Choroid plexus epithelial cell (primary cell): ENCODE results near the gene TCERG1L.

Experiments
- DNase-seq: peaks from one replicate; pipeline ENCODE4 v3.0.0-alpha.2; 2010; ENCODE audit warnings: low read depth
- H3K4me3 ChIP-seq: 2 replicates; pipeline ENCODE4 v1.5.1; 2011; ENCODE audit warnings: low read depth, mild to moderate bottlenecking, control low read depth, low read length, moderate library complexity
- CTCF ChIP-seq: conservative IDR thresholded peaks from 2 replicates; pipeline ENCODE4 v1.5.1; 2011; ENCODE audit warnings: low read depth, mild to moderate bottlenecking, control low read depth, inconsistent platforms, low read length, moderate library complexity

The TCERG1L gene

GRCh38 chr10:131113709-131114291 lies 197.7 kb downstream of the TCERG1L start:
- H3K4me3 ChIP-seq: no peak overlapping the region
- DNase-seq: no peak
- no peak for TF ChIP-seq CTCF

- DNase-seq: no peak
- no peak for TF ChIP-seq CTCF
- no peak overlapping the region for H3K4me3 ChIP-seq
Measured at GRCh38 chr10:131113165-131113564, 198.4 kb downstream of the TCERG1L start.

- H3K4me3 ChIP-seq: no peak overlapping the region
- no peak for TF ChIP-seq CTCF
- DNase-seq: no peak
Measured at GRCh38 chr10:131112691-131113090, 198.8 kb downstream of the TCERG1L start.

- no peak overlapping the region for H3K4me3 ChIP-seq
- no peak for DNase-seq
- TF ChIP-seq CTCF: no peak
Measured at GRCh38 chr10:131111471-131112080, 199.9 kb downstream of the TCERG1L start.

- no peak overlapping the region for H3K4me3 ChIP-seq
- no peak for TF ChIP-seq CTCF
- no peak for DNase-seq
Measured at GRCh38 chr10:131111007-131111406, 200.5 kb downstream of the TCERG1L start.

- no peak for DNase-seq
- TF ChIP-seq CTCF: no peak
- H3K4me3 ChIP-seq: no peak overlapping the region
Measured at GRCh38 chr10:131110241-131110783, 201.2 kb downstream of the TCERG1L start.

GRCh38 chr10:131109726-131110125 lies 201.8 kb downstream of the TCERG1L start:
- no peak for DNase-seq
- no peak overlapping the region for H3K4me3 ChIP-seq
- TF ChIP-seq CTCF: no peak
